SK-N-SH (cell line): ENCODE data around the gene TBC1D30.

Source experiments
- CTCF ChIP-seq: fragments of 200-600 bp; sonication (generic); IDR thresholded peaks from 2 replicates; pipeline ENCODE4 v1.6.1; 2017; ENCODE audit warnings: antibody characterized with exemption, mild to moderate bottlenecking, moderate library complexity
- EZH2phosphoT487 ChIP-seq: fragments of 200-600 bp; sonication (generic); IDR thresholded peaks from 2 replicates; pipeline ENCODE4 v1.6.1; 2017; ENCODE audit warnings: low read depth, mixed run types, mild to moderate bottlenecking, antibody characterized with exemption, moderate library complexity, borderline replicate concordance
- FOXM1 ChIP-seq: IDR thresholded peaks from 2 replicates; pipeline ENCODE4 v1.4.0; 2012; ENCODE audit warnings: low read depth, mild to moderate bottlenecking
- JUND ChIP-seq: IDR thresholded peaks from 2 replicates; pipeline ENCODE4 v1.4.0; 2012
- MAX ChIP-seq: IDR thresholded peaks from 2 replicates; pipeline ENCODE4 v1.4.0; 2012; ENCODE audit warnings: low read depth
- MEF2A ChIP-seq: IDR thresholded peaks from 2 replicates; pipeline ENCODE4 v1.4.0; 2012; ENCODE audit warnings: low read depth, borderline replicate concordance
- PBX3 ChIP-seq: IDR thresholded peaks from 2 replicates; pipeline ENCODE4; 2012
- RAD21 ChIP-seq: IDR thresholded peaks from 2 replicates; pipeline ENCODE4 v1.6.1; 2012; ENCODE audit warnings: mild to moderate bottlenecking, low read length
- REST ChIP-seq: IDR thresholded peaks from 2 replicates; pipeline ENCODE4 v1.6.1; 2012; ENCODE audit warnings: mild to moderate bottlenecking, low read depth, low read length, moderate library complexity
- RFX5 ChIP-seq: IDR thresholded peaks from 2 replicates; pipeline ENCODE4 v1.6.1; 2012; ENCODE audit warnings: mild to moderate bottlenecking, improper control_type of control experiment, low read length
- TCF12 ChIP-seq: IDR thresholded peaks from 2 replicates; pipeline ENCODE4 v1.4.0; 2012
- TEAD4 ChIP-seq: IDR thresholded peaks from 2 replicates; pipeline ENCODE4 v1.4.0; 2012; ENCODE audit warnings: mild to moderate bottlenecking, borderline replicate concordance; ENCODE audit not compliant: insufficient read depth
- YY1 ChIP-seq: IDR thresholded peaks from 2 replicates; pipeline ENCODE4 v1.4.0; 2012; ENCODE audit warnings: low read depth, mild to moderate bottlenecking
- ZBTB33 ChIP-seq: IDR thresholded peaks from 2 replicates; pipeline ENCODE4 v1.4.0; 2012; ENCODE audit warnings: low read depth, borderline replicate concordance

GRCh38 chr12:64833928-64834327 lies 9.5 kb downstream of the TBC1D30 start:
- TF ChIP-seq YY1 (no peak), CTCF (no peak), MAX (no peak), JUND (no peak), ZBTB33 (no peak), TEAD4 (no peak), MEF2A (no peak), FOXM1 (no peak), RAD21 (no peak), EZH2phosphoT487 (no peak), REST (no peak), TCF12 (no peak), PBX3 (no peak), RFX5 (no peak)
